ENCODE results near the gene PCDHGC3.

Gene PCDHGC3

GRCh38 chr5:141519605-141520565, 44.1 kb downstream of the PCDHGC3 start:
- DNase-seq (ENCODE audit: low read depth in 2 of 2, low spot score in 1 of 2), result no peak

GRCh38 chr5:141521244-141521781, 45.5 kb downstream of the PCDHGC3 start:
- DNase-seq (ENCODE audit: low read depth in 2 of 2, low spot score in 1 of 2), result no peak

DNA sequence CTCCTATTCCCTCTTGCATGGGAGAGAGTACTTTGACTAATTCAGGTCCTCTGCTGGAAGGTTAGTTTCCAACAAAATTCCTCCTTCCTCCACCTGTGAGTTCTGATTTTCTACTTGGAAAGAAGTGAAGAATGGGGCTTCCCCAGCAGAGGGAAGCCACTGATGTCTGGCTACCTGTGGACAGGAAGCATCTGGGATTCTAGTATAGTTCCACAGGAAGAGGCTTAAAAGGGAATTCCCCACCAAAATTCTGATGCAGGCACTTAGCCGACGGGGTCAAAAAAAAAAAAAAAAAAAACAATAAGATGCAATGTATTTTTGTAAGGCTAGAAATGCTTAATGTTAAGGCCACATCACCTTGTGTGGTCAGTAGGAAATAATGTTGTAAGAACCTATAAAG, 46.5 kb downstream of the PCDHGC3 start:
- no peak for DNase-seq (ENCODE audit: low read depth in 2 of 2, low spot score in 1 of 2)

DNA sequence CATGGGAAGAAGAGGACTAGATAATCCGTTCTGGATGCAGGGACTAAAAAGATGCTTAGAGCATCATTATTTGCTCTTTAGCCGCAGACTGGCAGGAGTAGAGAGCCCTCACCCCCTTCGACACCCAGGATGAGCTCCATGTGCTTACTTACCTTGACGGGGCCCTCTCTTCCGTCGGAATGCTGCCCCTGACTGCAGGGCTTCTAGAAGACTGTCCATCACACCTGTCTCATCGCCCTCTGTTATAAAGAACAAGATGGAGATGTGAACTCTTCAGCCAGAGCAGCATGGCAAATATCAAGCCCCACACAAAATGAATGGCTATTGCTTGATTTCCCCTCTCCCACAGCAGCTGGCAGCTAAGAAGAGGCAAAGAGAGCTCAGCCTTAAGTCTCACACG, 48.2 kb downstream of the PCDHGC3 start:
- DNase-seq (ENCODE audit: low read depth in 2 of 2, low spot score in 1 of 2), result no peak

- DNase-seq (ENCODE audit: low read depth in 2 of 2, low spot score in 1 of 2), result peak in 1 of 2 donors; percentile 18
Observed at GRCh38 chr5:141524604-141525597, 49.1 kb downstream of the PCDHGC3 start.

DNA sequence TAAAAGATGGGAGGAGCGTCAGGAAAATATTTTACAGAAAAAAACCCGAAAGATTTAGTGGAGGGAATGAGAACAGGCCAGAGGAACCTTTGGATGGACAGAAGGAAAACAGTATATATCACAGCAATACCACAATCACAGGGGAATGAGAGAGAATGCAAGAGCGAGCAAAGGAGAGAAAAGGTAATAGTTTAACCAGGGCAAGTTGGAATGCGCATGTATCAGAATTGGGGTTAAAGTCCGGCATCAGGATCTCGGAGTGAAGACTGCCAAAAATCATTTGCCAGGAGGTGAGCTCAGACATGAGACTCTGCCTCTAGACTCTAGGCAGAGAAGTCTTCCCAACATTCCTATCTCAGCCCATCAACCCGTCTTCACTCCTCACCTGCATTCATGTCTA, 49.9 kb downstream of the PCDHGC3 start:
- DNase-seq (ENCODE audit: low read depth in 2 of 2, low spot score in 1 of 2), result no peak

DNA sequence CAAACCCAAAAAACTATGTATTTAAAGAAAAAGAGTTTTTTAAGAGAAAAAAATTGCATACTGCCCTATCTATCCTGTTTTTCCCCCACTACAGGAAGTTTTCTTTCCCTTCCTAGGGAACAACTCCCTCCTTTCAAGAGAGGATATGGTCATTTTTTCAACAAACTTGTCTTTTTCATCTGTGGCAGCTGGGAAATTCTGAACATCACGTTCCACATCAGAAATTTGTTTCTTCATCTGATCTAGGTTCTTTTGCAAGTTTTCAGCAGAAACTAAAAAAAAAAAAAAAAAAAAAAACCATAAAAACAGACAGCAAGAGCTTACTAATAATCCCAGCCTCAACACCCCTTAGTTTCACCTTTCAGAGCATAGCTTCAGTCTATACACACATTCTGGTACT, 51.7 kb downstream of the PCDHGC3 start:
- no peak for DNase-seq (ENCODE audit: low read depth in 2 of 2, low spot score in 1 of 2)
